Stimulated activated naive CD8-positive, alpha-beta T cell treated with anti-CD3 and anti-CD28 coated beads, Interleukin-15, amount 100 ng/mL, for 72 hours (primary cell): ENCODE data around the gene KCNH1.
"Not testable (repeated sequence)": the region's sequence is repeated elsewhere in the genome, so short reads cannot be mapped to it uniquely, and the experiment has no call there.

Source experiments
- ATAC-seq: fragments of 150-1000 bp; cut with Tn5 transposase; 2 replicates; pipeline ENCODE4 v1.10.0; 2021; ENCODE audit warnings: mild to moderate bottlenecking, moderate library complexity
- DNase-seq, 2 donors: peaks; one replicate each; pipeline ENCODE4 v3.0.0; 2021 to 2022
- H3K27ac Mint-ChIP-seq, 2 donors: one replicate each; pipeline ENCODE4 v1.8.0; 2022; ENCODE audit warnings: mild to moderate bottlenecking in 2 of 2, mixed read lengths in 2 of 2, moderate library complexity in 2 of 2
- H3K27me3 Mint-ChIP-seq: one replicate; pipeline ENCODE4 v1.8.0; 2022; ENCODE audit warnings: mixed read lengths
- H3K4me1 Mint-ChIP-seq: one replicate; pipeline ENCODE4 v1.8.0; 2022; ENCODE audit warnings: mild to moderate bottlenecking, mixed read lengths
- H3K4me3 Mint-ChIP-seq, 2 donors: one replicate each; pipeline ENCODE4 v1.8.0; 2022; ENCODE audit warnings: mild to moderate bottlenecking in 2 of 2, mixed read lengths in 2 of 2, moderate library complexity in 1 of 2
- H3K9me3 Mint-ChIP-seq, 2 donors: one replicate each; pipeline ENCODE4 v1.8.0; 2022; ENCODE audit warnings: mixed read lengths in 2 of 2

KCNH1 gene

GRCh38 chr1:210981490-210981889, 152.5 kb downstream of the KCNH1 start:
- Mint-ChIP-seq H3K9me3 (peaks cover 14 to 15% of the 10 kb centered on the region in 2 donors), H3K27me3 (peaks cover 12% of the 10 kb centered on the region), H3K27ac (no peak overlapping the region), H3K4me1 (no peaks in the 10 kb centered on the region), H3K4me3 (no peak overlapping the region)
- no peak for DNase-seq
- no peak for ATAC-seq

- Mint-ChIP-seq H3K9me3 (peaks cover 5 to 10% of the 10 kb centered on the region in 2 donors), H3K27ac (no peak overlapping the region), H3K27me3 (peaks cover 6% of the 10 kb centered on the region), H3K4me3 (no peak overlapping the region), H3K4me1 (no peaks in the 10 kb centered on the region)
- no peak for DNase-seq
- no peak for ATAC-seq
Measured at GRCh38 chr1:210980082-210980481, 153.9 kb downstream of the KCNH1 start.

GRCh38 chr1:210978974-210979354, 155.0 kb downstream of the KCNH1 start:
- ATAC-seq (no peak), DNase-seq (no peak)
- no peaks in the 10 kb centered on the region for H3K27me3 Mint-ChIP-seq
- H3K4me1 Mint-ChIP-seq = no peaks in the 10 kb centered on the region
- H3K27ac Mint-ChIP-seq = no peak overlapping the region
- no peak overlapping the region for H3K4me3 Mint-ChIP-seq
- peaks cover 0 to 5% of the 10 kb centered on the region in 2 donors for H3K9me3 Mint-ChIP-seq

- no peak for DNase-seq
- H3K9me3 Mint-ChIP-seq = peaks cover 0 to 5% of the 10 kb centered on the region in 2 donors
- H3K27me3 Mint-ChIP-seq = no peaks in the 10 kb centered on the region
- no peaks in the 10 kb centered on the region for H3K4me1 Mint-ChIP-seq
- H3K4me3 Mint-ChIP-seq = no peak overlapping the region
- no peak overlapping the region for H3K27ac Mint-ChIP-seq
- ATAC-seq = no peak
Measured at GRCh38 chr1:210978316-210978973, 155.5 kb downstream of the KCNH1 start.

- no peak overlapping the region for H3K27ac Mint-ChIP-seq
- no peaks in the 10 kb centered on the region for H3K27me3 Mint-ChIP-seq
- no peak for ATAC-seq
- H3K9me3 Mint-ChIP-seq = no peaks in the 10 kb centered on the region
- no peak for DNase-seq
- H3K4me3 Mint-ChIP-seq = no peak overlapping the region
- H3K4me1 Mint-ChIP-seq = no peaks in the 10 kb centered on the region
Measured at GRCh38 chr1:210951279-210951678, 182.7 kb downstream of the KCNH1 start.

- H3K9me3 Mint-ChIP-seq, H3K27ac Mint-ChIP-seq, H3K4me1 Mint-ChIP-seq, H3K4me3 Mint-ChIP-seq, H3K27me3 Mint-ChIP-seq: not testable (repeated sequence)
- peak; percentile 61 for ATAC-seq
- DNase-seq = peak; percentile 47 to 62
Measured at GRCh38 chr1:210949940-210950546, 183.9 kb downstream of the KCNH1 start.

- ATAC-seq (no peak), DNase-seq (no peak)
- Mint-ChIP-seq H3K27me3 (no peaks in the 10 kb centered on the region), H3K4me1 (no peaks in the 10 kb centered on the region), H3K9me3 (no peaks in the 10 kb centered on the region), H3K27ac (no peak overlapping the region), H3K4me3 (no peak overlapping the region)
Measured at GRCh38 chr1:210949489-210949888, 184.5 kb downstream of the KCNH1 start.

- Mint-ChIP-seq H3K27ac (no peak overlapping the region), H3K27me3 (no peaks in the 10 kb centered on the region)
Measured at GRCh38 chr1:210949039-210949438, 184.9 kb downstream of the KCNH1 start.

GRCh38 chr1:210944252-210944651, 189.7 kb downstream of the KCNH1 start:
- Mint-ChIP-seq H3K27ac (no peak overlapping the region), H3K4me3 (no peak overlapping the region), H3K27me3 (no peaks in the 10 kb centered on the region), H3K9me3 (no peaks in the 10 kb centered on the region), H3K4me1 (no peaks in the 10 kb centered on the region)
- DNase-seq (no peak), ATAC-seq (no peak)

More at GRCh38 chr1:210949039-210949438, 184.9 kb downstream of the KCNH1 start:
- Mint-ChIP-seq H3K9me3 (no peaks in the 10 kb centered on the region), H3K4me1 (no peaks in the 10 kb centered on the region), H3K4me3 (no peak overlapping the region)
- ATAC-seq (no peak), DNase-seq (no peak)

GRCh38 chr1:210942513-210942912, 191.4 kb downstream of the KCNH1 start:
- Mint-ChIP-seq H3K4me1 (no peaks in the 10 kb centered on the region), H3K9me3 (no peaks in the 10 kb centered on the region), H3K27ac (no peak overlapping the region), H3K27me3 (no peaks in the 10 kb centered on the region), H3K4me3 (no peak overlapping the region)
- no peak for ATAC-seq
- DNase-seq = no peak

- H3K27me3 Mint-ChIP-seq = no peaks in the 10 kb centered on the region
- H3K4me1 Mint-ChIP-seq = no peaks in the 10 kb centered on the region
- H3K27ac Mint-ChIP-seq = no peak overlapping the region
- DNase-seq (no peak), ATAC-seq (no peak)
- no peaks in the 10 kb centered on the region for H3K9me3 Mint-ChIP-seq
- no peak overlapping the region for H3K4me3 Mint-ChIP-seq
Measured at GRCh38 chr1:210940081-210940617, 193.8 kb downstream of the KCNH1 start.

GRCh38 chr1:210938416-210938925, 195.5 kb downstream of the KCNH1 start:
- Mint-ChIP-seq H3K27me3 (no peaks in the 10 kb centered on the region), H3K27ac (no peak overlapping the region), H3K4me3 (no peak overlapping the region), H3K4me1 (no peaks in the 10 kb centered on the region), H3K9me3 (no peaks in the 10 kb centered on the region)
- ATAC-seq = no peak
- DNase-seq = no peak

- H3K27ac Mint-ChIP-seq = no peak overlapping the region
- DNase-seq (no peak), ATAC-seq (no peak)
- no peaks in the 10 kb centered on the region for H3K27me3 Mint-ChIP-seq
- H3K9me3 Mint-ChIP-seq = no peaks in the 10 kb centered on the region
- H3K4me1 Mint-ChIP-seq = no peaks in the 10 kb centered on the region
- no peak overlapping the region for H3K4me3 Mint-ChIP-seq
Measured at GRCh38 chr1:210937846-210938245, 196.1 kb downstream of the KCNH1 start.

- H3K4me1 Mint-ChIP-seq = no peaks in the 10 kb centered on the region
- H3K4me3 Mint-ChIP-seq = no peak overlapping the region
- no peaks in the 10 kb centered on the region for H3K27me3 Mint-ChIP-seq
- H3K9me3 Mint-ChIP-seq = peaks cover 0 to 2% of the 10 kb centered on the region in 2 donors
- no peak for DNase-seq
- ATAC-seq = no peak
- H3K27ac Mint-ChIP-seq = no peak overlapping the region
Measured at GRCh38 chr1:210935905-210936304, 198.0 kb downstream of the KCNH1 start.

- Mint-ChIP-seq H3K27me3 (no peaks in the 10 kb centered on the region), H3K4me1 (no peaks in the 10 kb centered on the region), H3K4me3 (no peak overlapping the region), H3K9me3 (peaks cover 9 to 12% of the 10 kb centered on the region in 2 donors), H3K27ac (no peak overlapping the region)
- ATAC-seq (no peak), DNase-seq (no peak)
Measured at GRCh38 chr1:210932104-210932503, 201.8 kb downstream of the KCNH1 start.

- Mint-ChIP-seq H3K9me3 (peaks cover 0 to 11% of the 10 kb centered on the region in 2 donors), H3K4me3 (no peak overlapping the region), H3K27me3 (peaks cover 26% of the 10 kb centered on the region), H3K4me1 (no peaks in the 10 kb centered on the region), H3K27ac (no peak overlapping the region)
- ATAC-seq (no peak), DNase-seq (no peak)
Measured at GRCh38 chr1:210922666-210923065, 211.3 kb downstream of the KCNH1 start.
